ENCODE data around the gene RABGAP1.

RABGAP1 gene

GRCh38 chr9:122931226-122932121 is 9.3 kb upstream of the RABGAP1 start, which contains the start of gene ZBTB26:
TSS of gene ZBTB26 (minus strand) at chr9:122931512. CDS start at chr9:122919934, 11,578 bp downstream.
- H3K27me3 Mint-ChIP-seq = no peaks in the 10 kb centered on the region
- no peak within 1 kb of the TSS for H3K4me3 Mint-ChIP-seq
- no peak within 1 kb of the TSS for H3K27ac Mint-ChIP-seq
- DNase-seq = peak; percentile 91
- no peaks in the 10 kb centered on the region for H3K9me3 Mint-ChIP-seq
- H3K36me3 Mint-ChIP-seq (ENCODE audit: low read depth) = peaks cover 29% of the 10 kb centered on the region
- H3K4me1 Mint-ChIP-seq (ENCODE audit: low read depth) = peaks cover 12% of the 10 kb centered on the region

- Mint-ChIP-seq H3K9me3 (no peaks in the 10 kb centered on the region), H3K4me3 (no peak overlapping the region), H3K36me3 (ENCODE audit: low read depth) (peaks cover 60% of the 10 kb centered on the region), H3K4me1 (ENCODE audit: low read depth) (peaks cover 22% of the 10 kb centered on the region), H3K27me3 (no peaks in the 10 kb centered on the region), H3K27ac (no peak overlapping the region)
- DNase-seq = no peak
Measured at GRCh38 chr9:122936464-122936863, 4.4 kb upstream of the RABGAP1 start.

- Mint-ChIP-seq H3K9me3 (no peaks in the 10 kb centered on the region), H3K27me3 (no peaks in the 10 kb centered on the region), H3K27ac (no peak overlapping the region), H3K4me3 (no peak overlapping the region), H3K36me3 (ENCODE audit: low read depth) (peaks cover 59% of the 10 kb centered on the region), H3K4me1 (ENCODE audit: low read depth) (peaks cover 26% of the 10 kb centered on the region)
- no peak for DNase-seq
Measured at GRCh38 chr9:122936883-122937282, 3.9 kb upstream of the RABGAP1 start.

- Mint-ChIP-seq H3K9me3 (no peaks in the 10 kb centered on the region), H3K4me1 (ENCODE audit: low read depth) (peaks cover 33% of the 10 kb centered on the region), H3K4me3 (no peak overlapping the region), H3K27me3 (no peaks in the 10 kb centered on the region), H3K36me3 (ENCODE audit: low read depth) (peaks cover 54% of the 10 kb centered on the region), H3K27ac (peak overlapping the region; percentile 47)
- no peak for DNase-seq
Measured at GRCh38 chr9:122939601-122940000, 1.2 kb upstream of the RABGAP1 start.

GRCh38 chr9:122940454-122940748 is 419 bp upstream of the RABGAP1 start:
- peaks cover 35% of the 10 kb centered on the region for H3K4me1 Mint-ChIP-seq (ENCODE audit: low read depth)
- no peaks in the 10 kb centered on the region for H3K27me3 Mint-ChIP-seq
- peak overlapping the region; percentile 98 for H3K4me3 Mint-ChIP-seq
- no peaks in the 10 kb centered on the region for H3K9me3 Mint-ChIP-seq
- DNase-seq = no peak
- peak overlapping the region; percentile 86 for H3K27ac Mint-ChIP-seq
- peaks cover 57% of the 10 kb centered on the region for H3K36me3 Mint-ChIP-seq (ENCODE audit: low read depth)

- DNase-seq = no peak
Measured at GRCh38 chr9:122941582-122942234, 888 bp downstream of the RABGAP1 start.

GRCh38 chr9:122944960-122945888 is 4.4 kb downstream of the RABGAP1 start:
- H3K4me1 Mint-ChIP-seq (ENCODE audit: low read depth) = peaks cover 69% of the 10 kb centered on the region
- peaks cover 35% of the 10 kb centered on the region for H3K36me3 Mint-ChIP-seq (ENCODE audit: low read depth)
- H3K4me3 Mint-ChIP-seq = no peak overlapping the region
- peak overlapping the region; percentile 30 for H3K27ac Mint-ChIP-seq
- no peaks in the 10 kb centered on the region for H3K9me3 Mint-ChIP-seq
- H3K27me3 Mint-ChIP-seq = no peaks in the 10 kb centered on the region
- no peak for DNase-seq

More at GRCh38 chr9:122941582-122942234, 888 bp downstream of the RABGAP1 start:
- Mint-ChIP-seq H3K4me1 (ENCODE audit: low read depth) (peaks cover 45% of the 10 kb centered on the region), H3K9me3 (no peaks in the 10 kb centered on the region), H3K27me3 (no peaks in the 10 kb centered on the region), H3K27ac (peak overlapping the region; percentile 93), H3K4me3 (peak overlapping the region; percentile 98), H3K36me3 (ENCODE audit: low read depth) (peaks cover 52% of the 10 kb centered on the region)

- Mint-ChIP-seq H3K9me3 (no peaks in the 10 kb centered on the region), H3K4me1 (ENCODE audit: low read depth) (peaks cover 70% of the 10 kb centered on the region), H3K4me3 (no peak overlapping the region), H3K27ac (no peak overlapping the region), H3K27me3 (no peaks in the 10 kb centered on the region), H3K36me3 (ENCODE audit: low read depth) (peaks cover 33% of the 10 kb centered on the region)
- no peak for DNase-seq
Measured at GRCh38 chr9:122946461-122947005, 5.7 kb downstream of the RABGAP1 start.

GRCh38 chr9:122948313-122948712 is 7.5 kb downstream of the RABGAP1 start:
- no peak for DNase-seq
- peak overlapping the region; percentile 84 for H3K27ac Mint-ChIP-seq
- peaks cover 61% of the 10 kb centered on the region for H3K4me1 Mint-ChIP-seq (ENCODE audit: low read depth)
- H3K27me3 Mint-ChIP-seq = no peaks in the 10 kb centered on the region
- peaks cover 31% of the 10 kb centered on the region for H3K36me3 Mint-ChIP-seq (ENCODE audit: low read depth)
- peak overlapping the region; percentile 32 for H3K4me3 Mint-ChIP-seq
- H3K9me3 Mint-ChIP-seq = no peaks in the 10 kb centered on the region

- no peak overlapping the region for H3K4me3 Mint-ChIP-seq
- peak overlapping the region; percentile 38 for H3K27ac Mint-ChIP-seq
- no peaks in the 10 kb centered on the region for H3K27me3 Mint-ChIP-seq
- H3K4me1 Mint-ChIP-seq (ENCODE audit: low read depth) = peaks cover 64% of the 10 kb centered on the region
- no peak for DNase-seq
- no peaks in the 10 kb centered on the region for H3K9me3 Mint-ChIP-seq
- peaks cover 25% of the 10 kb centered on the region for H3K36me3 Mint-ChIP-seq (ENCODE audit: low read depth)
Measured at GRCh38 chr9:122949696-122950095, 8.9 kb downstream of the RABGAP1 start.

- no peaks in the 10 kb centered on the region for H3K27me3 Mint-ChIP-seq
- no peak overlapping the region for H3K4me3 Mint-ChIP-seq
- H3K4me1 Mint-ChIP-seq (ENCODE audit: low read depth) = peaks cover 64% of the 10 kb centered on the region
- no peak overlapping the region for H3K27ac Mint-ChIP-seq
- DNase-seq = no peak
- H3K9me3 Mint-ChIP-seq = no peaks in the 10 kb centered on the region
- H3K36me3 Mint-ChIP-seq (ENCODE audit: low read depth) = peaks cover 20% of the 10 kb centered on the region
Measured at GRCh38 chr9:122950263-122950662, 9.4 kb downstream of the RABGAP1 start.

GRCh38 chr9:122951056-122951455 is 10.2 kb downstream of the RABGAP1 start:
- H3K27ac Mint-ChIP-seq = no peak overlapping the region
- H3K4me1 Mint-ChIP-seq (ENCODE audit: low read depth) = peaks cover 58% of the 10 kb centered on the region
- DNase-seq = no peak
- H3K4me3 Mint-ChIP-seq = no peak overlapping the region
- peaks cover 17% of the 10 kb centered on the region for H3K36me3 Mint-ChIP-seq (ENCODE audit: low read depth)
- H3K27me3 Mint-ChIP-seq = no peaks in the 10 kb centered on the region
- no peaks in the 10 kb centered on the region for H3K9me3 Mint-ChIP-seq

- H3K9me3 Mint-ChIP-seq = no peaks in the 10 kb centered on the region
- H3K27ac Mint-ChIP-seq = peak overlapping the region; percentile 35
- H3K4me1 Mint-ChIP-seq (ENCODE audit: low read depth) = peaks cover 32% of the 10 kb centered on the region
- no peak for DNase-seq
- H3K4me3 Mint-ChIP-seq = no peak overlapping the region
- peaks cover 30% of the 10 kb centered on the region for H3K36me3 Mint-ChIP-seq (ENCODE audit: low read depth)
- H3K27me3 Mint-ChIP-seq = no peaks in the 10 kb centered on the region
Measured at GRCh38 chr9:122954253-122954691, 13.5 kb downstream of the RABGAP1 start.

GRCh38 chr9:122955961-122956360 is 15.1 kb downstream of the RABGAP1 start:
- H3K27me3 Mint-ChIP-seq = no peaks in the 10 kb centered on the region
- no peak overlapping the region for H3K27ac Mint-ChIP-seq
- H3K4me3 Mint-ChIP-seq = no peak overlapping the region
- H3K4me1 Mint-ChIP-seq (ENCODE audit: low read depth) = peaks cover 23% of the 10 kb centered on the region
- DNase-seq = no peak
- peaks cover 40% of the 10 kb centered on the region for H3K36me3 Mint-ChIP-seq (ENCODE audit: low read depth)
- no peaks in the 10 kb centered on the region for H3K9me3 Mint-ChIP-seq

All from activated T-cell treated with anti-CD3 and anti-CD28 coated beads, Interleukin-2, amount 50 U/mL, for 24 hours (primary cell).